ENCODE measurements around the gene TBL1XR1.

TBL1XR1 gene

DNA sequence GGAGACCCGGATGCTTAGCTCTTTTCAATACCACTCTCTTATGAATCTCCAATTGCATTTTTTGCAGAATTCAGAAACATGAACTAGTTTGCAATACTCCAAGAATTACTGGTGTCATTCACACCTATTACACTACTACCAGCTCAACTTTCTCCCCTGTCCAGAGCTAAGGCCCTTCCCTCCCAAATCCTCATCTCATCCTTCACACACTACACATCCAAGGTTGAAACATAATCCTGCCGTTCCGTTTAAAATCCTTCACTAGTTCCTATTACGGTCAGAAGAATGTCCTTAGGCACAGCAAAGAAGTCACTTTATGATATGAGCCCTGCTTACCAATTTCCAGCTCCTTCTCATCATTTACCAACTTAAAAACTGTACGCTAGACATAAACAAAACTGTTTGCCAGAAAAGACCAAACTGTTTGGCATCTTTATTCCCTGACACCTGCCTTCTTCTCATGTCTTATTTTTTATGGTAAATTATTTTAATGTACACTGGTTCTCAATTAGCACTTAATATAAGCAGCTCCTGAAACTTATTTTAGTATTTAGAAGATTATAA, 22.6 kb downstream of the TBL1XR1 start:
- Histone ChIP-seq H3F3A (ENCODE audit: insufficient read depth) (peaks cover 31% of the 10 kb centered on the region; the same call in 1 of the 2 replicates), H3K9me2 (replicated peaks; ENCODE audit: insufficient read depth, low read length) (no peaks in the 10 kb centered on the region), H3K9ac (ENCODE audit: low read length) (no peak overlapping the region), H3K27ac (ENCODE audit: low read depth, low read length) (peak overlapping the region; percentile 21; the same call in 1 of the 2 replicates), H2AFZ (ENCODE audit: low read depth, low read length, severe bottlenecking) (no peak overlapping the region), H3K4me3 (ENCODE audit: insufficient read depth, low read length, poor library complexity, severe bottlenecking) (no peak overlapping the region), H4K20me1 (ENCODE audit: low read depth, low read length) (peaks cover 40% of the 10 kb centered on the region), H3K27me3 (ENCODE audit: low read length) (no peaks in the 10 kb centered on the region), H3K9me3 (ENCODE audit: insufficient read depth, low read length) (no peaks in the 10 kb centered on the region), H3K36me3 (ENCODE audit: low read length) (peaks cover 6% of the 10 kb centered on the region; the same call in 1 of the 2 replicates), H3K79me2 (ENCODE audit: insufficient read depth, low read length) (peaks cover 100% of the 10 kb centered on the region), H3K4me2 (ENCODE audit: low read depth, low read length, poor library complexity, severe bottlenecking) (peak overlapping the region; percentile 22)
- TF ChIP-seq, protein P1, sequence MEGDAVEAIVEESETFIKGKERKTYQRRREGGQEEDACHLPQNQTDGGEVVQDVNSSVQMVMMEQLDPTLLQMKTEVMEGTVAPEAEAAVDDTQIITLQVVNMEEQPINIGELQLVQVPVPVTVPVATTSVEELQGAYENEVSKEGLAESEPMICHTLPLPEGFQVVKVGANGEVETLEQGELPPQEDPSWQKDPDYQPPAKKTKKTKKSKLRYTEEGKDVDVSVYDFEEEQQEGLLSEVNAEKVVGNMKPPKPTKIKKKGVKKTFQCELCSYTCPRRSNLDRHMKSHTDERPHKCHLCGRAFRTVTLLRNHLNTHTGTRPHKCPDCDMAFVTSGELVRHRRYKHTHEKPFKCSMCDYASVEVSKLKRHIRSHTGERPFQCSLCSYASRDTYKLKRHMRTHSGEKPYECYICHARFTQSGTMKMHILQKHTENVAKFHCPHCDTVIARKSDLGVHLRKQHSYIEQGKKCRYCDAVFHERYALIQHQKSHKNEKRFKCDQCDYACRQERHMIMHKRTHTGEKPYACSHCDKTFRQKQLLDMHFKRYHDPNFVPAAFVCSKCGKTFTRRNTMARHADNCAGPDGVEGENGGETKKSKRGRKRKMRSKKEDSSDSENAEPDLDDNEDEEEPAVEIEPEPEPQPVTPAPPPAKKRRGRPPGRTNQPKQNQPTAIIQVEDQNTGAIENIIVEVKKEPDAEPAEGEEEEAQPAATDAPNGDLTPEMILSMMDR (IDR thresholded peaks at IDR 0.05; ENCODE audit: insufficient read depth, low read length, poor library complexity, severe bottlenecking) = no peak
- TF ChIP-seq EZH2phosphoT487 (conservative IDR thresholded peaks at IDR 0.05; ENCODE audit: low read length) = no peak

DNA sequence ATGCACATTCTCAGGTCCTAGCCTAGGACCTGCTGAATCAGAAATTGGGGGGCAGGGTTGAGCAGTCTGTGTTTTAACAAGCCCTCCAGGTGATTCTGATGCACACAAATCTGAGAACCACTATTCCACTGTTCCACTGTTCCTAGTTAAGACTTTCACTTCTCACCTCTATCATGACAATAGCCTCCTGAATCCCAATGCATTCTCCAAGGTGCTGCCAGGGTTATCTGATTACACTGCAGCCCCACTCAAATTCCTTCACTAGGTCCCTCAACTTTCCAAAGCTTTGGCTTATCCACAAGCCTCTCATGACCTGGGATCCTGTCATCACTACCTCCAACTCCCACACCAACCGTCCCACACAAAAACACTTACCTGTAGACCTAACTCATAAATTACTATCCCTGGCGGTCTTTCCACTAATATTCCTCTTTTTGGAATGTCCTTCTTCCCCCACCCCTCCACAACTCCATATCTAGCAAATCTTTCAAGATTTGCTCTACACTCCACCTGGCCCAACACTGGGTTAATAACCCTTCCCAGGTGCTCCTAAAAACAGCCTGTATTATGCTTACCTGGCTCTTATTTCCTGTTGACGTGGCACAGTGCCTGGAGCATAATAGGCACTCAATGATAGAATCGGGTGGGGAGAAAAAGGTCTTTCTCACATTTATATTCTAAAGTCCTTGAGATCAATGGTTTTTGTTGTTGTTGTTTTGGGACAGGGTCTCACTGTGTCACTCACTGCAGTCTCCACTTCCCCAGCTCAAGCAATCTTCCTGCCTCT, 27.2 kb downstream of the TBL1XR1 start:
- peaks cover 23% of the 10 kb centered on the region for H3K36me3 ChIP-seq (ENCODE audit: low read length)

DNA sequence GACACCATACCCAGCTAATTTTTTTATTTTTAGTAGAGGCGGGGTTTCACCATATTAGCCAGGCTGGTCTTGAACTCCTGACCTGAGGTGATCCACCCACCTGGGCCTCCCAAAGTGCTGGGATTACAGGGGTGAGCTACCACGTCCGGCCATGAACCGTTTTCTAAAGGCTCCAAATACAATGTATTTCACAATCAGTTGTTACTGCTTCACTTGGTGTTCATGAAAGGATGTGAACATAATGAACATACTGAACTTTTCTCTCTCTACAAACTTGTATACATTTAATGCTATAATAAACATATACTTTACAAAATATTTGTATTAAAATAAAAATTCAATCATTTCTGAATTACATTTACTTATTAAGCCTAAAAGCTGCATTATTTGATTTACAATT, 28.9 kb downstream of the TBL1XR1 start:
- Histone ChIP-seq H2AFZ (ENCODE audit: low read depth, low read length, severe bottlenecking) (no peak overlapping the region), H3K79me2 (ENCODE audit: insufficient read depth, low read length) (peaks cover 100% of the 10 kb centered on the region), H3K9me3 (ENCODE audit: insufficient read depth, low read length) (no peaks in the 10 kb centered on the region), H3K36me3 (ENCODE audit: low read length) (peaks cover 24% of the 10 kb centered on the region), H3K9me2 (replicated peaks; ENCODE audit: insufficient read depth, low read length) (no peaks in the 10 kb centered on the region), H3F3A (ENCODE audit: insufficient read depth) (peaks cover 42% of the 10 kb centered on the region), H3K4me3 (ENCODE audit: insufficient read depth, low read length, poor library complexity, severe bottlenecking) (no peak overlapping the region), H3K4me2 (ENCODE audit: low read depth, low read length, poor library complexity, severe bottlenecking) (no peak overlapping the region), H3K9ac (ENCODE audit: low read length) (no peak overlapping the region), H3K27me3 (ENCODE audit: low read length) (no peaks in the 10 kb centered on the region), H4K20me1 (ENCODE audit: low read depth, low read length) (peaks cover 64% of the 10 kb centered on the region), H3K27ac (ENCODE audit: low read depth, low read length) (no peak overlapping the region)
- TF ChIP-seq, protein P1 (IDR thresholded peaks at IDR 0.05; ENCODE audit: insufficient read depth, low read length, poor library complexity, severe bottlenecking) = no peak
- no peak for TF ChIP-seq EZH2phosphoT487 (conservative IDR thresholded peaks at IDR 0.05; ENCODE audit: low read length)

More for the DNA sequence above, 27.2 kb downstream of the TBL1XR1 start:
- TF ChIP-seq EZH2phosphoT487 (conservative IDR thresholded peaks at IDR 0.05; ENCODE audit: low read length) = no peak
- TF ChIP-seq, protein P1 (IDR thresholded peaks at IDR 0.05; ENCODE audit: insufficient read depth, low read length, poor library complexity, severe bottlenecking) = no peak
- Histone ChIP-seq H3K27ac (ENCODE audit: low read depth, low read length) (no peak overlapping the region), H3K27me3 (ENCODE audit: low read length) (no peaks in the 10 kb centered on the region), H3K9ac (ENCODE audit: low read length) (no peak overlapping the region), H3K4me2 (ENCODE audit: low read depth, low read length, poor library complexity, severe bottlenecking) (no peak overlapping the region), H4K20me1 (ENCODE audit: low read depth, low read length) (peaks cover 62% of the 10 kb centered on the region), H3K79me2 (ENCODE audit: insufficient read depth, low read length) (peaks cover 100% of the 10 kb centered on the region), H3K9me2 (replicated peaks; ENCODE audit: insufficient read depth, low read length) (no peaks in the 10 kb centered on the region), H3K9me3 (ENCODE audit: insufficient read depth, low read length) (no peaks in the 10 kb centered on the region), H3K4me3 (ENCODE audit: insufficient read depth, low read length, poor library complexity, severe bottlenecking) (no peak overlapping the region), H3F3A (ENCODE audit: insufficient read depth) (peaks cover 41% of the 10 kb centered on the region), H2AFZ (ENCODE audit: low read depth, low read length, severe bottlenecking) (no peak overlapping the region)
